Suprapubic skin (tissue), 4 donors: ENCODE measurements around the gene YBEY. TPM values are rescaled to one million over a fixed set of nuclear protein-coding genes. Genes with fewer than 3 reads are reported as not detected.

Experiments
- DNase-seq, 2 donors: peaks; one replicate each; pipeline ENCODE4 v3.0.0-alpha.2; 2019; ENCODE audit warnings: low spot score in 2 of 2
- H3K27ac ChIP-seq: fragments of 200-600 bp; sonication (generic); one replicate; pipeline ENCODE4 v1.5.1; 2019
- H3K27me3 ChIP-seq: fragments of 200-600 bp; sonication (generic); one replicate; pipeline ENCODE4 v1.5.1; 2019
- H3K36me3 ChIP-seq: fragments of 200-600 bp; sonication (generic); one replicate; pipeline ENCODE4 v1.5.1; 2019
- H3K4me1 ChIP-seq: fragments of 200-600 bp; sonication (generic); one replicate; pipeline ENCODE4 v1.5.1; 2019
- H3K4me3 ChIP-seq: fragments of 200-600 bp; sonication (generic); one replicate; pipeline ENCODE4 v1.5.1; 2019; ENCODE audit warnings: mild to moderate bottlenecking
- H3K9me3 ChIP-seq: fragments of 200-600 bp; sonication (generic); one replicate; pipeline ENCODE4 v1.5.1; 2019
- CTCF ChIP-seq, 2 donors: fragments of 200-600 bp in 1 of 2; fragments of 450-650 bp in 1 of 2; sonication (generic) in 1 of 2; IDR thresholded peaks; one replicate each; pipeline ENCODE4 v1.5.1; 2016 to 2019; ENCODE audit warnings: antibody characterized with exemption in 2 of 2, mild to moderate bottlenecking in 1 of 2, moderate library complexity in 1 of 2
- EP300 ChIP-seq: sonication (generic); formaldehyde crosslinking; IDR thresholded peaks from one replicate; pipeline ENCODE4 v1.6.1; 2017; ENCODE audit warnings: antibody characterized with exemption
- POLR2A ChIP-seq, 2 donors: fragments of 450-650 bp; IDR thresholded peaks; one replicate each; pipeline ENCODE4 v1.6.1; 2017; ENCODE audit warnings: antibody characterized with exemption in 2 of 2, mild to moderate bottlenecking in 2 of 2, moderate library complexity in 2 of 2
- POLR2AphosphoS5 ChIP-seq, 3 donors: sonication (generic); formaldehyde crosslinking; IDR thresholded peaks; one replicate each; pipeline ENCODE4 v1.6.1; 2017; ENCODE audit warnings: antibody characterized with exemption in 3 of 3
- WGBS: methylation state at CpG from one replicate; pipeline ENCODE4 v1.1.5; 2018; 5-methylcytosine and 5-hydroxymethylcytosine counted together
- total RNA-seq, 4 donors: library from RNA; depleted of rRNA; stranded (reverse); fragments of >200 nt; gene quantifications; one replicate each; pipeline ENCODE4 v1.1.0, GENCODE V29; 2016

The YBEY gene
- total RNA-seq, 4 donors from 2014 or later, result 13.3 to 23.8 (median 18.8) TPM

DNA sequence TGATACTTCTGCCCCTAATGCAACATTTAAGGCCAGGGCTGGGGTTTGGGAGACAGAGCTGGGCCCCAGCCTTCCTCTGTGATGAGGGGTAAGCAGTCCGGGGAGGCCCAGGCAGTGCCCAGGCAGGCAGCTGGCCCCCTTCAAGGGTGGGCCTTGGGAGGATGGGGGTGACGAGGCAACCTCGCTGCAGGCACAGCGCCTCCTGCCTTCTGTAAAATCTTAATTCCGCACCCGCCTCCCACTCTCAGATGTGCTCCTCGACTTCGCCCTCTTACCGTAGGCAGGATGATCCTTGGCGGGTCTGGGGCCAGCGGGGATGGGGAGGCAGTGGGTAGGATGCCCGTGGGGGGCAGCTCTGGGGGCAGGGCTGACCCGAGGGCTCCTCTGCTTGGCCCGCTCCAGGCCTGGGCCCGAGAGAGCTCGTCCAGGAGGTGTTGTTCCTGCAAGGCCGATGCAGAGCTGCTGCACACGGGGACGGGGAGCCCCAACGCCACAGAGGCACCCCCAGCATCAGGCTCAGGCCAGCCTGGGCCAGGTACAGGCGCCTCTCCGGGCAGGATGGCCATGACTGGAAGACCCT is 28.4 kb downstream of the YBEY start:
- H3K36me3 ChIP-seq, result peaks cover 5% of the 10 kb centered on the region
- H3K9me3 ChIP-seq, result no peaks in the 10 kb centered on the region
- WGBS, result 92% methylated on average over 10 of the region's 22 CpGs
- H3K27me3 ChIP-seq, result no peaks in the 10 kb centered on the region
- no peak for DNase-seq
- H3K27ac ChIP-seq, result no peak overlapping the region
- no peak overlapping the region for H3K4me3 ChIP-seq
- no peaks in the 10 kb centered on the region for H3K4me1 ChIP-seq
- TF ChIP-seq CTCF (IDR thresholded peaks at IDR 0.05) (no peak), POLR2A (IDR thresholded peaks at IDR 0.05) (no peak), EP300 (no peak), POLR2AphosphoS5 (IDR thresholded peaks at IDR 0.05) (no peak)

DNA sequence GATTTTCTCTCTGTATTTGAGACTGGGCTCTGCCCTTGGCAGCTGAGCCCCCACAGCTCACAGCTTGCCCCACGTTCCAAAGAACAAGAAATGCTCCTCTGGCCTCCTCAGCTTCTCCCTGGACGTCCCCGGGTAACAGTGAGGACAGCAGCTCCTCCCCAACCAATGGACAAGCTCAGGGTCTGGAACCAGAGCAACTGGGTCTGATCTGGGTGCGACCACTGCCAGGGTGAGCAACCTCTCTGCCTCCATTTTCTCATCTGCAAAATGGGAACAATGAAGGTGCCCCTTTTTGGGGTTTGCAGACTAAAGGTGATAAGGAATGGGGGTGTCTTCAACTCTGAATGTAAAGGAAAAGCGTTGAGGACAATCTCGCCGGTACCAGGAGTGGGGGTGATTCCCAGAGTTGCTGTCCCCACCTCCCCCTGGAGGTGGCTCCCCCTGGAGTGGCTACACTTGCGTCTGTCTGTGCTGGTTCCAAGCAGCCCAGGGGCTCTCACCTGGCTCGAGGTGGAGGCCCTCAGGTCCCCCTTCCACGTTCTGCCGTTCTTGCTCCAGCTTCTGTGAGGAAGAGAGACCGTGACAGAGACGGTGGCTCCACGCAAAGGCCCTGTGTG is 30.7 kb downstream of the YBEY start:
- no peaks in the 10 kb centered on the region for H3K27me3 ChIP-seq
- H3K4me3 ChIP-seq, result no peak overlapping the region
- DNase-seq, result no peak
- H3K9me3 ChIP-seq, result no peaks in the 10 kb centered on the region
- 95% methylated on average over 9 of the region's 14 CpGs for WGBS
- H3K27ac ChIP-seq, result no peak overlapping the region
- no peak for TF ChIP-seq POLR2A (IDR thresholded peaks at IDR 0.05)
- no peak for TF ChIP-seq CTCF (IDR thresholded peaks at IDR 0.05)
- no peak for TF ChIP-seq EP300
- no peak for TF ChIP-seq POLR2AphosphoS5 (IDR thresholded peaks at IDR 0.05)
- peaks cover under 1% of the 10 kb centered on the region for H3K4me1 ChIP-seq
- peaks cover 5% of the 10 kb centered on the region for H3K36me3 ChIP-seq

- TF ChIP-seq POLR2A (IDR thresholded peaks at IDR 0.05) (no peak), POLR2AphosphoS5 (IDR thresholded peaks at IDR 0.05) (no peak), EP300 (no peak), CTCF (IDR thresholded peaks at IDR 0.05) (no peak)
- Histone ChIP-seq H3K4me3 (no peak overlapping the region), H3K27me3 (no peaks in the 10 kb centered on the region), H3K4me1 (peaks cover 11% of the 10 kb centered on the region), H3K27ac (no peak overlapping the region), H3K9me3 (no peaks in the 10 kb centered on the region), H3K36me3 (peaks cover 5% of the 10 kb centered on the region)
- no peak for DNase-seq
- 45% methylated on average over 8 of the region's 20 CpGs for WGBS
Measured at GRCh38 chr21:46317710-46318463, 31.7 kb downstream of the YBEY start.

DNA sequence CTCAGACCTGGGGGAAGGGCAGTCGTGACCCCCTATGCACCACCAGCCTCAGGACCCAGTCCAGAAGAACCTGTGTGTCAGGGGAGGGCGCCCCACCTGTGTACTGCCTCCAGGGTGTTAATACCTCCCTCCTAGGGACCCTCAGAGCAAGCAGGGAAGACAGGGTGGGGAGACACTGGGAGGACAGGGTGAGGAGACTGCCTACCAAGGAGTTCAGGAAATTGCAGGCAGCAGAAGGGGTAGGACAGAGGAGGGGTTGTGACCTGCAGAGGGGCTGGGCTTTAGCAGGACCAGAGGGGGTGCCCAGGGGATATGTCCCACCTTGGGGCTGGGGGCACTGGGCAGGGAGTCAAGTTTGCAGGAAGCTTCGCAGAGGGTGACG is 32.3 kb downstream of the YBEY start:
- no peak for TF ChIP-seq EP300
- no peak for TF ChIP-seq CTCF (IDR thresholded peaks at IDR 0.05)
- TF ChIP-seq POLR2AphosphoS5 (IDR thresholded peaks at IDR 0.05), result no peak
- TF ChIP-seq POLR2A (IDR thresholded peaks at IDR 0.05), result no peak
- 91% methylated on average over 4 of the region's 4 CpGs for WGBS

DNA sequence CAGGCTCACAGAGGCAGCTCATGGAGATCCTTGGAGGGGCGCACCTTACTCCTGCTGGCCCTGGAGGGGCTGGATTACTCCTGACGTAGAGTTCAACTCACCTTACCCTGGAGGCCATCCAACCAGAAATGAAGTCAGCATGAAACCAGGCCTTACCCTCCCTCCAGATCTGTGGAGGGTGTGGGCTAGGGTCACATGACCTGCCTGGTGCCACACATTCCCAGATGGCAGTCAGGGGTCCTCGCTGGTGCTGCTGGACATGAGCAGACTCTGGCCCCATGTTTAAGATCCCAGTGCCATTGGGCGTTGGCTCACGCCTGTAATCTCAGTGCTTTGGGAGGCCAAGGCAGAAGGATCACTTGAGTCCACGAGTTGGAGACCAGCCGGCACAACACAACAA is 33.0 kb downstream of the YBEY start:
- Histone ChIP-seq H3K27me3 (no peaks in the 10 kb centered on the region), H3K4me3 (no peak overlapping the region), H3K36me3 (no peaks in the 10 kb centered on the region), H3K4me1 (peaks cover 17% of the 10 kb centered on the region), H3K9me3 (no peaks in the 10 kb centered on the region), H3K27ac (no peak overlapping the region)
- DNase-seq, result no peak
- no peak for TF ChIP-seq CTCF (IDR thresholded peaks at IDR 0.05)
- TF ChIP-seq POLR2AphosphoS5 (IDR thresholded peaks at IDR 0.05), result no peak
- TF ChIP-seq POLR2A (IDR thresholded peaks at IDR 0.05), result no peak
- TF ChIP-seq EP300, result no peak
- 92% methylated on average over 7 of the region's 7 CpGs for WGBS

More for the DNA sequence above, 32.3 kb downstream of the YBEY start:
- Histone ChIP-seq H3K9me3 (no peaks in the 10 kb centered on the region), H3K4me3 (no peak overlapping the region), H3K27me3 (no peaks in the 10 kb centered on the region), H3K27ac (no peak overlapping the region), H3K36me3 (peaks cover 2% of the 10 kb centered on the region), H3K4me1 (peaks cover 17% of the 10 kb centered on the region)
- no peak for DNase-seq
